GM06990 (cell line): Measurements from ENCODE around the gene SPARC.

ENCODE experiments used
- DNase-seq: peaks from one replicate; pipeline ENCODE4 v3.0.0-alpha.2; 2011; ENCODE audit not compliant: insufficient read length; ENCODE audit errors: extremely low read depth
- H3K27me3 ChIP-seq: replicated peaks from 2 replicates; pipeline ENCODE4 v1.6.0; 2011; ENCODE audit warnings: low read length; ENCODE audit not compliant: control insufficient read depth, insufficient read depth
- H3K36me3 ChIP-seq: 2 replicates; pipeline ENCODE4 v1.5.1; 2011; ENCODE audit warnings: low read length; ENCODE audit not compliant: control insufficient read depth, insufficient read depth
- H3K4me3 ChIP-seq: replicated peaks from 2 replicates; pipeline ENCODE4 v1.5.1; 2011; ENCODE audit warnings: low read depth, mild to moderate bottlenecking, control low read depth, low read length
- TF ChIP-seq, protein P1 (sequence below): IDR thresholded peaks from 2 replicates; pipeline ENCODE4 v1.5.1; 2011; ENCODE audit warnings: low read length, control low read depth, mild to moderate bottlenecking, inconsistent platforms; ENCODE audit not compliant: insufficient read depth, poor library complexity, severe bottlenecking

Gene SPARC

GRCh38 chr5:151633892-151634291, 52.8 kb downstream of the SPARC start:
- no peaks in the 10 kb centered on the region; the same call in 1 of the 2 replicates for H3K27me3 ChIP-seq
- H3K36me3 ChIP-seq = no peaks in the 10 kb centered on the region
- TF ChIP-seq, protein P1, sequence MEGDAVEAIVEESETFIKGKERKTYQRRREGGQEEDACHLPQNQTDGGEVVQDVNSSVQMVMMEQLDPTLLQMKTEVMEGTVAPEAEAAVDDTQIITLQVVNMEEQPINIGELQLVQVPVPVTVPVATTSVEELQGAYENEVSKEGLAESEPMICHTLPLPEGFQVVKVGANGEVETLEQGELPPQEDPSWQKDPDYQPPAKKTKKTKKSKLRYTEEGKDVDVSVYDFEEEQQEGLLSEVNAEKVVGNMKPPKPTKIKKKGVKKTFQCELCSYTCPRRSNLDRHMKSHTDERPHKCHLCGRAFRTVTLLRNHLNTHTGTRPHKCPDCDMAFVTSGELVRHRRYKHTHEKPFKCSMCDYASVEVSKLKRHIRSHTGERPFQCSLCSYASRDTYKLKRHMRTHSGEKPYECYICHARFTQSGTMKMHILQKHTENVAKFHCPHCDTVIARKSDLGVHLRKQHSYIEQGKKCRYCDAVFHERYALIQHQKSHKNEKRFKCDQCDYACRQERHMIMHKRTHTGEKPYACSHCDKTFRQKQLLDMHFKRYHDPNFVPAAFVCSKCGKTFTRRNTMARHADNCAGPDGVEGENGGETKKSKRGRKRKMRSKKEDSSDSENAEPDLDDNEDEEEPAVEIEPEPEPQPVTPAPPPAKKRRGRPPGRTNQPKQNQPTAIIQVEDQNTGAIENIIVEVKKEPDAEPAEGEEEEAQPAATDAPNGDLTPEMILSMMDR = no peak
- DNase-seq = no peak
- H3K4me3 ChIP-seq = no peak overlapping the region

- Histone ChIP-seq H3K4me3 (no peak overlapping the region), H3K27me3 (no peaks in the 10 kb centered on the region; the same call in 1 of the 2 replicates), H3K36me3 (no peaks in the 10 kb centered on the region)
- TF ChIP-seq, protein P1 = no peak
- DNase-seq = no peak
Measured at GRCh38 chr5:151632941-151633340, 53.8 kb downstream of the SPARC start.

DNA sequence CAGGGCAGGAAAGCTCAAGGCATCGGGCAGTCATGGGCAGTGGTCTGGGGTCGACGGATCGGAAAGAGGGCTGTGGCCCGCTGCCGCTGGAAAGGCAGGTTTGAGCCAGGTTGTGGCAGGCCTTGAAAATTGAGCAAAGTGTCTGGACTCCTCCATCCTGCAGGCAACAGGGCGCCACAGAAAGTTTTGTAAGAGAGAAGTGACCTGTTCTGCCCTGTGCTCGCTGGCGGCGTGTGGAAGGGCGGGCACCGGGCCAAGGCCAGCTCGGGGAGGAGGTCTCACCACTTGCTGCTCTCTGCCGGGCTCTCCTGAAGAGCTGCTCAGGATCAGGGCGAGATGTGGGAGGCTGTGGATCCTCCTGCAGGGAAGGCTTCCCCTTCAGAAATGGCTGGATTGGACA, 54.2 kb downstream of the SPARC start:
- TF ChIP-seq, protein P1 = no peak
- no peak for DNase-seq
- Histone ChIP-seq H3K4me3 (no peak overlapping the region), H3K36me3 (no peaks in the 10 kb centered on the region), H3K27me3 (no peaks in the 10 kb centered on the region; the same call in 1 of the 2 replicates)

GRCh38 chr5:151631941-151632340, 54.8 kb downstream of the SPARC start:
- H3K27me3 ChIP-seq = no peaks in the 10 kb centered on the region; the same call in 1 of the 2 replicates
- no peaks in the 10 kb centered on the region for H3K36me3 ChIP-seq
- H3K4me3 ChIP-seq = no peak overlapping the region
- no peak for DNase-seq
- TF ChIP-seq, protein P1 = no peak

DNA sequence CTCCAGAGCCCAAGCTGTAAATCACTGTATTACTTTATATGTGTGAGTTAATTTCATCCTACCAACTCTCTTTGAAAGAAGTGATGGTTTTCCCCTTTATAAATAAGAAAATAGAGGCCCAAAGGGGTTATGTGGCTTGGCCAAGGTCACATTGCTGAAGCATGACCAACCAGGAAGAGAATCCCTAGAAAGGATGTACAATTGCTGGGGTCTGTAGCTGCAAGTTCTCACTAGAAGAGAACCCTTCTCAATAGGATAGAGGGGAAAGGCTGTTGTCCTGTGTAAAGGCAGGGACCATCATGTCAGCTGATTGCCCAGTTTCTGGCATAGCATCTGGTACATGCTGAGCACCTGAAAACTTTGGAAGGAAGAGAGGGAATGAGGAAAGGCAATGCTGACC, 56.6 kb downstream of the SPARC start:
- H3K36me3 ChIP-seq = no peaks in the 10 kb centered on the region
- DNase-seq = no peak
- no peaks in the 10 kb centered on the region; the same call in 1 of the 2 replicates for H3K27me3 ChIP-seq
- H3K4me3 ChIP-seq = no peak overlapping the region
- TF ChIP-seq, protein P1 = no peak

GRCh38 chr5:151628112-151628823, 58.4 kb downstream of the SPARC start:
- no peak for DNase-seq
- Histone ChIP-seq H3K4me3 (no peak overlapping the region), H3K27me3 (no peaks in the 10 kb centered on the region; the same call in 1 of the 2 replicates), H3K36me3 (no peaks in the 10 kb centered on the region)
- TF ChIP-seq, protein P1 = no peak
